HFF-Myc (cell line): Measurements from ENCODE around the gene SEPSECS.

Experiments
- DNase-seq: peaks from one replicate; pipeline ENCODE4 v3.0.0-alpha.2; 2011; ENCODE audit warnings: low read depth; ENCODE audit errors: extremely low read depth
- H3K4me3 ChIP-seq: replicated peaks from 2 replicates; pipeline ENCODE4 v1.5.1; 2011; ENCODE audit warnings: low read depth, mild to moderate bottlenecking, control low read depth, low read length
- TF ChIP-seq, protein P1 (sequence below): IDR thresholded peaks from 2 replicates; pipeline ENCODE4 v1.5.1; 2012; ENCODE audit warnings: mild to moderate bottlenecking, low read depth, low read length, control low read depth; ENCODE audit errors: missing control alignments

The SEPSECS gene

DNA sequence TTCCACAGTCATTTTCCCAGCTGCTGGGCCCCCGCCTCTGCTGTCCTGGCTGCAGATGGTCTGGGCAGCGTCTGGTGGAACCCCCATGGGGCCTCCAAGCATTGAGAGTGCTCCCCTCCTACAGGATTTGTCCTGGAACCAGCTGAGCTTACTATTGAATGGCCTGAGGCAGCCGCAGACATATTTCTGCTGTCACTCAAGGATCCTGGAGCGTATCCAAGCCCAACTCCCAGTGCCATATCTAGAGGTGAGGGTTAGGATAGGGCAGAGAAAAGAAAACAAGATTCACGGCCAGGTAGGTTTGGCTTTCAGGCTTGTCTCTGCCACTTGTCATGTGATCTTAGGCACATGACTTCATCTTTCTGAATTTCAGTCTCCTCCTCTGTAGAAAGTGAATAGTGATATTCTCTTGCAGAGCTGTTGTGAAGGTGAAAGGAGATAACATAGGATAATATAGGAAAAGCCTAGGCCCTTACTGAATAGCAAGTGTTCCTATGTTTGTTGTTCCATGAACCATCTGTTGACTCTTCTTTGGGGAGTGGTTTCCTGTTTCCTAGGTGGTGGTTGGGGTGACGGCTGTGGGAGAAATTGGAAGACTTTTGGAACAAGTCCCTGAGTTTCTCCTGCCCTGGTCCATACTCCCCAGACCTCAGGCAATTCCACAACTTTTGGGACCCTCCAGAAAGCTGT, 52.3 kb downstream of the SEPSECS start:
- H3K4me3 ChIP-seq = no peak overlapping the region
- no peak for DNase-seq
- TF ChIP-seq, protein P1, sequence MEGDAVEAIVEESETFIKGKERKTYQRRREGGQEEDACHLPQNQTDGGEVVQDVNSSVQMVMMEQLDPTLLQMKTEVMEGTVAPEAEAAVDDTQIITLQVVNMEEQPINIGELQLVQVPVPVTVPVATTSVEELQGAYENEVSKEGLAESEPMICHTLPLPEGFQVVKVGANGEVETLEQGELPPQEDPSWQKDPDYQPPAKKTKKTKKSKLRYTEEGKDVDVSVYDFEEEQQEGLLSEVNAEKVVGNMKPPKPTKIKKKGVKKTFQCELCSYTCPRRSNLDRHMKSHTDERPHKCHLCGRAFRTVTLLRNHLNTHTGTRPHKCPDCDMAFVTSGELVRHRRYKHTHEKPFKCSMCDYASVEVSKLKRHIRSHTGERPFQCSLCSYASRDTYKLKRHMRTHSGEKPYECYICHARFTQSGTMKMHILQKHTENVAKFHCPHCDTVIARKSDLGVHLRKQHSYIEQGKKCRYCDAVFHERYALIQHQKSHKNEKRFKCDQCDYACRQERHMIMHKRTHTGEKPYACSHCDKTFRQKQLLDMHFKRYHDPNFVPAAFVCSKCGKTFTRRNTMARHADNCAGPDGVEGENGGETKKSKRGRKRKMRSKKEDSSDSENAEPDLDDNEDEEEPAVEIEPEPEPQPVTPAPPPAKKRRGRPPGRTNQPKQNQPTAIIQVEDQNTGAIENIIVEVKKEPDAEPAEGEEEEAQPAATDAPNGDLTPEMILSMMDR = no peak

GRCh38 chr4:25106363-25107151, 53.7 kb downstream of the SEPSECS start:
- TF ChIP-seq, protein P1 = no peak
- DNase-seq = no peak
- H3K4me3 ChIP-seq = no peak overlapping the region

DNA sequence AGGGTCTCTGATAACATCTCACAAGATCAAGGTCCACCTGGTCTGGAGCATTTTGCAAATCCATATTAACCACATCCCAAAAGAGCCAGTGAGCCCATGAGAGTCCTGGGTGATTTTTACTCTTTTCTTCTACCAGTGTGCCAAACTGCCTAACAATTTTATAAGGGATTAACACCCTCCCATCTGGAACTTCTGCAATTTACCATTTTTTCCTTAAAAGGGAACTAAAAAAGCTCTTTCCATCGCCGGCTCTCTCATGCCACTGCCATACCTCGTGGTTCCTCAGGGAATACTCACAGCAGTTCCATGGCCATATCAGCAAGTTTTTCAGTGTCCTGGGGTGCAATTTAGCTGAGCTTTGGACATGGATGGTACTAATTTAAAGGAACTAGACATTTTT, 55.7 kb downstream of the SEPSECS start:
- TF ChIP-seq, protein P1 = no peak
- H3K4me3 ChIP-seq = no peak overlapping the region
- no peak for DNase-seq

DNA sequence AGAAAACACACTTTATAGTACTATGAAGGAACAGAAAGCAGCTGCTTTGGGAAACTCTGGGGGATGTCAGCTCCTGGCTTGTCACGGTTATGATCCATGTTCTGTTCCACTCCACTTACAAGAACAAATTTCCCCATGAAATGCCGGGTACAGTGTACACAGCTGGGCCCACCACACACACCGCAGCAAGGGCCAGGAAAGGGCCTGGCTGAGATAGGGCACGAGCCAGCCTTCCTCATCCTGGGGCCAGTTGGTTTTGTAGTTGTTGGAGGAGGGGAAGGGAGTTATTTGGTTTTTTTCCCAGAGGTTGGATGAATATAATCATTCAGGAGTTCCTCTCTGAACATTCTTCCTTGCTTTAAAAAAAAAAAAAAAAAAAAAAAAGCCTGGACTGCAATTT, 56.8 kb downstream of the SEPSECS start:
- TF ChIP-seq, protein P1 = no peak
- DNase-seq = no peak
- no peak overlapping the region for H3K4me3 ChIP-seq

- TF ChIP-seq, protein P1 = no peak
- DNase-seq = no peak
- no peak overlapping the region for H3K4me3 ChIP-seq
Measured at GRCh38 chr4:25101836-25102235, 58.4 kb downstream of the SEPSECS start.

- TF ChIP-seq, protein P1 = no peak
- H3K4me3 ChIP-seq = no peak overlapping the region
- DNase-seq = no peak
Measured at GRCh38 chr4:25100710-25101109, 59.5 kb downstream of the SEPSECS start.
